ENCODE results near the gene BTNL8.

DNA sequence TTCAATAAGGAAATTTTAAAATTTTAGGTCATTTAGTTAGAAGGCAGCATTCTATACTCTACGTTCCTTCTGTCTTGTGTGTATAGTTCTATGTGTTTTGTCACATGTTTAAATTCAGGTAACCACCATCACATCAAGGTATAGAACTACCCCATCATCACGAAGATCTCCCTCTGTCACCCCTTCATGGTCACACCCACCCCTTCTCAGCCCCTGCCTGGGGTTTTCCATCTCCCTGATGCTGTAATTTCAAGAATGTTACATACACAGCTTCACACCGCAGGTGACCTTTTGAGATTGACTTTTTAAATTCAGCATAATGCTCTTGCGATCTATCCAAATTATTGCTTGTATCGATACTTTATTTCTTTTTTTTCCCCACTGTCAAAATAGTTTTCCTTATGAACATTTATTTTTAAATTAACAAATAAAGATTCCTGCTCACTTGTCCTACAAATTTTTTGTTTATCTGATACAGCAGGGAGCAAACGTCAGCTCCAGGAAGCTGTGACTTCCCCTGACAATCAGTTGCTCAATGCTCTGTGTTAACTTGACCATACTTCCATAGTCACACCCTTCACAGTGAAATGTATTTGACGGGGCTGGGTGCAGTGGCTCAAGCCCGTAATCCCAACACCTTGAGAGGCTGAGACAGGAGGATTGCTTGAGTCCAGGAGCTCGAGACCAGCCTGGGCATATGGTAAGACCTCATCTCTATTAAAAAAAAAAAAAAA, 10.2 kb downstream of the BTNL8 start:
- TF ChIP-seq CTCF (IDR thresholded peaks at IDR 0.05; ENCODE audit: insufficient read depth, low read depth, low read length) (no peak), EZH2 (IDR thresholded peaks at IDR 0.05; ENCODE audit: insufficient read depth, low read length) (no peak)
